GM18951 (cell line): ENCODE measurements around the gene BATF2.
"Not testable (repeated sequence)": the region's sequence is repeated elsewhere in the genome, so short reads cannot be mapped to it uniquely, and the experiment has no call there.

Source experiments
- POLR2A ChIP-seq: IDR thresholded peaks from 4 replicates; pipeline ENCODE4 v1.6.1; 2011; ENCODE audit warnings: mild to moderate bottlenecking; ENCODE audit not compliant: insufficient read length, insufficient read depth; ENCODE audit errors: extremely low read depth
- in situ Hi-C: fragments of 300-500 bp; cut with MboI; formaldehyde crosslinking; loops from one replicate; pipeline ENCODE4 v1.12.0; 2022; ENCODE audit warnings: low sequenced_read_pairs, mixed read lengths, inconsistent platforms; ENCODE audit not compliant: unreplicated experiment

The BATF2 gene

DNA sequence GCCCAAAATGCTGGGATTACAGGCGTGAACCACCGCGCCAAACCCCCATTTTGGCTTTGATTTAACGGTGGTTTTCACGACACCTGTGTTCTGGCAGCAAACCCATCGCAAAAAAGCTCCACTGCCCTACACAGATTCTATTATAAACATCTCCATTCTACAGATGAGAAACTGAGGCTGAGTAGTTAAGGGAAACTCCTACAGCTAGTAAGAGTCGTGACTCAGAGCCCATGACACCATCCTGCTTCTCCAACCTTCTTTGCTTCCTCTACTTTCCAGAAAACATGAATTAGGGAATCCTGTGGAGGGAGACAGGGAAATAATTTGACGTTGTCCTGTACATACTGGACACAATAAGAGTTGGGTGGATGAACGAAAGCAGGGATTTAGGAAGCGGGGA is 30.0 kb upstream of the BATF2 start:
- in situ Hi-C loops = no loop called here
- TF ChIP-seq POLR2A = no peak

DNA sequence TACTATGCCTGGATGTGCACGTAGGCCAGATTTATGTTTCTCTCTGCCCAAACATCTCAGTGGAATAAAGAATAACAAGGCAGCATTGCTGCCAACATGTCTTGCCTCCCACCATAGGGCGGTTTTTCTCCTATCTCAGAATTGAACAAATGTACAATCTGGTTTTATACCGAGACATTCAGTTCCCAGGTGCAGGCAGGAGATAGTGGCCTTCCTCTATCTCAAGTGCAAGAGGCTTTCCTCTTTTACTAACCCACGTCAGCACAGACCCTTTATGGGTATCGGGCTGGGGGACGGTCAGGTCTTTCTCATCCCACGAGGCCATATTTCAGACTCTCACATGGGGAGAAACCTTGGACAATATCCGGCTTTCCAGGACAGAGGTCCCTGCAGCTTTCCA is 26.7 kb upstream of the BATF2 start:
- in situ Hi-C loops = not testable (repeated sequence)

- in situ Hi-C loops = no loop called here
- no peak for TF ChIP-seq POLR2A
Observed at GRCh38 chr11:65021509-65021908, 24.7 kb upstream of the BATF2 start.

DNA sequence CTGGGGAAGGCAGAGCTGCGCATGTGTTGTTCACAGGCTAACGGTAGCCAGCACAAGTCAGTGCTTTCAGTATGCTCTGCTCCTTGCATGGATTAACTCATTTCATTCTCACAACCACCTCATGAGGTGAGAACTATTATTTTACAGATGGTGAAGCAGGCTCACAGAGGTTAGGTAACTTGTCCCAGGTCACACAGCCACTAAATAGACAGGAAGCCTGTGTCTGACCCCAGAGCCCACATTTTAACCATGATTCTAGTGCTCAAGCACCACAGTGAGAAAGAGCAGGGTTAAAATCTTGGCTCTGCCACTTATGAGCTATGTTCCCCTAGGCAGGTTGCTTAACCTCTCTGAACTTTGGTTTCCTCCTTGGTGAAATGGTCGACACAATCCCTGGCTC is 24.2 kb upstream of the BATF2 start:
- no peak for TF ChIP-seq POLR2A
- in situ Hi-C loops = no loop called here

- TF ChIP-seq POLR2A = no peak
- in situ Hi-C loops = no loop called here
Observed at GRCh38 chr11:65019824-65020223, 23.1 kb upstream of the BATF2 start.

GRCh38 chr11:65017937-65018336 is 21.2 kb upstream of the BATF2 start:
- in situ Hi-C loops = no loop called here
- no peak for TF ChIP-seq POLR2A

DNA sequence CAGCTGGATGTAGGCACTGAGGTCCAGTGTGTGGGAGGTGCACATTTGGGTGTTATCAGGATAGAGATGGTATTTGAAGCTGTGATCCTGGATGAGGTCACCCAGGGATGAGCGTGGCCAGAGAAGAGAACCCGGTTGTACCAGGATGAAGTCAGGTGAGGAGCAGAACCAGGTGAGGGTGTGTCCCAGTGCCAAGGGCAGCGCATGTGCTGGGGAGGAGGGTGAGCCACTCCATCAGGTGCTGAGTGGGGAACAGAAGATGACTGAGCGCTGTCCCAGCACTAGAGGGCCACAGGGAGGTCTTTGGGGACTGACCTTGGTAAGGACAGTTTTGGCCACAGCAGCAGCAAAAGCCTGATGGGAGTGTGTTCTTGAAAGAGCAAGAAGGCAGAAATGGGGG is 19.9 kb upstream of the BATF2 start:
- TF ChIP-seq POLR2A = no peak
- in situ Hi-C loops = no loop called here

DNA sequence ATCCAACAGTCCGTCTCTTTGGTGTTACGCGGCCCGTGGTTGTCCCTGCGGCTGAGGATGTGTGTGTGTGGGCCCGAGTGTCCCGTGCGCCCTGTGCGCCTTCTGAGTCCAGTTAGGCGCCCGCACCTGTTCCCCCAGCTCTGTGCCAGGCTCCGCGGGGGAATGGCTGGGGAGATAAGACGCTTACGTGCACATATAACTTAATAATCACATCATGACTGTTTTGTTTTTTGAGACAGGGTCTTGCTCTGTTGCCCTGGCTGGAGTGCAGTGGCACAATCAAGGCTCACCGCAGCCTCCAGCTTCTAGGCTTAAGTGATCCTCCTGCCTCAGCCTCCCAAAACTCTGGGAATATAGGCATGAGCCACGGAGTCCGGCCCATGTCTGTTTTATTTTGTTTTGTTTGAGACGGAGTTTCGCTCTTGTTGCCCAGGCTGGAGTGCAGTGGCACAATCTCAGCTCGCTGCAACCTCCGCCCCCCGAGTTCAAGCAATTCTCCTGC is 18.0 kb upstream of the BATF2 start:
- TF ChIP-seq POLR2A = no peak
- in situ Hi-C loops = no loop called here

GRCh38 chr11:65013888-65014725 is 17.3 kb upstream of the BATF2 start, which contains the start of gene ARL2:
TSS of gene ARL2 (plus strand) at chr11:65014160. CDS start at chr11:65014208, 48 bp downstream.
- TF ChIP-seq POLR2A = peak; percentile 60
- in situ Hi-C loops = no loop called here

GRCh38 chr11:65013130-65013887 is 16.5 kb upstream of the BATF2 start:
- no peak for TF ChIP-seq POLR2A
- in situ Hi-C loops = no loop called here

- TF ChIP-seq POLR2A = no peak
- in situ Hi-C loops = no loop called here
Observed at GRCh38 chr11:65008873-65009272, 12.1 kb upstream of the BATF2 start.

DNA sequence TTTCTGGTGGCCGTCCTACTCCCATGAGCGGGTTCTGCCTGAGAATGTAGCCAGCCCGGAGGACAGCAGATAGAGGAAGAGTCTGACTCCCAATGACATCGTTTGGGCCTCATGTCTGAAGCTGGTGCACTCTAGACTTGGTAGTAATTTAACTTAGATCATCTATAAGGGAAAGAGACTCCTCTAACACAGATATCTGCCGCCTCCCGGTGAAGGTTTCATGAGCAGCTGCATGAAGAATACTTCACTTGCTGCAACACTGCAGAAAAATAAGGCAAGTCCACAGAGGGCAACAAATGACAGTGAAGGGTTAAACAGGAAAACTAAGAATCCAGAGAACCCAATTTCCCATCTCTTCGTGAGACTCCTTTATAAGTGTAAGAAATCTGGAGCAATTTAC is 11.2 kb upstream of the BATF2 start:
- in situ Hi-C loops = no loop called here
- no peak for TF ChIP-seq POLR2A

GRCh38 chr11:65003968-65004367 is 7.2 kb upstream of the BATF2 start:
- in situ Hi-C loops = not testable (repeated sequence)

GRCh38 chr11:65003282-65003681 is 6.5 kb upstream of the BATF2 start:
- in situ Hi-C loops = no loop called here

More at GRCh38 chr11:65003282-65003681, 6.5 kb upstream of the BATF2 start:
- no peak for TF ChIP-seq POLR2A
